HG03039 (cell line): Measurements from ENCODE around the gene ZNF662.
"Not testable (repeated sequence)": the region's sequence is repeated elsewhere in the genome, so short reads cannot be mapped to it uniquely, and the experiment has no call there.

ENCODE experiments used
- ATAC-seq: cut with Tn5 transposase; IDR thresholded peaks from one replicate; pipeline ENCODE4 v1.9.1; 2021; ENCODE audit warnings: mild to moderate bottlenecking, moderate library complexity; ENCODE audit not compliant: unreplicated experiment

The ZNF662 gene

DNA sequence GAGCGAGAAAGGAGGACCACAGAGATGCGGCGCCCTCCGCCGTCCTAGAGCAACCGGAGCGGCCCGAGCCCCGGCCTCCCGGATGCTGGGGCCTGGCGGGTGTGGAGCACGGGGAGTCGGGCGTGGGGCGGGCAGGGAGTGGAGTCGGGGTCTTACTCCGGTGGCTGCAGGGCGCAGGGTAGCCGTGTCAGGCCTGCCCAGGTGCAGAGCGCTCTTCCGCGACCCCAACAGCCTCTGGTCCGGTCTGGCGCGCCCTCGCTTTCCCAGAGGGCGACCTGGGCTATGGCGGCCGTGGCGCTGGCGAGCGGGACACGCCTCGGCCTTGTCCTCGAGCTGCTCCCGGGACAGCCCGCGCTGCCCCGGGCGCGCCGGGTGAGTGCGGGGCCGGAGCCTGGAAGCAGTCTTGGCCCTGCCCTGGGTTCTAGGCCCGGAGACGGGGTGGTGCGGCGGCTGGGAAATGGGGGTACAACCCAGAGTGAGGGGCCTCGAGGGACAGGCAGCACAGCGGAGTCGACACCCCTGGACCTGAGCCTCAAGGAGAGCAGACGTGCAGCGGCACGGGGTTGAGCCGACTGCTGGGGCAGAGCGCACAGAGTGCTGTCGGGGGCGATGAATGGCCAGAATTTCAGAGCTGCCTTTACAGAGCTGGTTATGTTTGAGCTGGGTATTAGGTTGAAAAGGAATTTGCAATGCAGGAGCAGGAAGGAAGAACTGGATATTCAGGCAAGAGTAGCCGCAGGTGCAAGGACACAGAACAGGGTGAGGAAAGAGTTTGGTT is at the start of gene ZNF662:
TSS of gene ZNF662 (plus strand) at position 73 of the 778 bp plus-strand sequence. CDS start 1,973 bp downstream, outside the sequence.
- no peak for ATAC-seq

DNA sequence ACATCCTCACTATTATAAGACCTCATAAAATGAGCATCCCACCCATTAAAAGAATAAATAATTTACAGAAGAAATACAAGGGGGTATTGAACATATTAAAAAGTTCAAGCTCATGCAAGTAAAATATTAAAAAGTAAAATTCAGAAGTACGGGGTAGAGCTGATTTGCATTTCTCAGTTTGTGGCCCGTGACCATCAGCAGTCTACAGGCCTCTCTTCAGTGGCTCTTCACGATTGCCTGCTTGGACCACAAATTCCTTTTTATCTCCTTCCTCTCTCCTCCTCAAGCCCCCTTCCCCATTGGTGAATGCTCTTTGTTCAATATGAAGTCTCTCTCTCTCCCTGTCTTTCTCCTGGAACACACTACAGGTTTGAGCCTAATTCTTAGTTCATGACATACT is 49.4 kb upstream of the ZNF662 start:
- no peak for ATAC-seq

DNA sequence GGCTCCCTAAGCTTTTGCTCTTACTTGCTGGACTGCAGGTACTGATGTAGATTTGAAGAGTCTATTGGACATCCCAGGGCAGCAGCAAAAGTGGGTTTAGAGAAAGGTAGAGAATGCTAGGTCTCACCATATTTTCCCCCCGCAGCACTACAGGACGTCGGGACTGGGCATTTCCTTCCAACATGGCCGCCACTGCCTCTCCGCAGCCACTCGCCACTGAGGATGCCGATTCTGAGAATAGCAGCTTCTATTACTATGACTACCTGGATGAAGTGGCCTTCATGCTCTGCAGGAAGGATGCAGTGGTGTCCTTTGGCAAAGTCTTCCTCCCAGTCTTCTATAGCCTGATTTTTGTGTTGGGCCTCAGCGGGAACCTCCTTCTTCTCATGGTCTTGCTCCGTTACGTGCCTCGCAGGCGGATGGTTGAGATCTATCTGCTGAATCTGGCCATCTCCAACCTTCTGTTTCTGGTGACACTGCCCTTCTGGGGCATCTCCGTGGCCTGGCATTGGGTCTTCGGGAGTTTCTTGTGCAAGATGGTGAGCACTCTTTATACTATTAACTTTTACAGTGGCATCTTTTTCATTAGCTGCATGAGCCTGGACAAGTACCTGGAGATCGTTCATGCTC is 41.5 kb upstream of the ZNF662 start:
- ATAC-seq: no peak

DNA sequence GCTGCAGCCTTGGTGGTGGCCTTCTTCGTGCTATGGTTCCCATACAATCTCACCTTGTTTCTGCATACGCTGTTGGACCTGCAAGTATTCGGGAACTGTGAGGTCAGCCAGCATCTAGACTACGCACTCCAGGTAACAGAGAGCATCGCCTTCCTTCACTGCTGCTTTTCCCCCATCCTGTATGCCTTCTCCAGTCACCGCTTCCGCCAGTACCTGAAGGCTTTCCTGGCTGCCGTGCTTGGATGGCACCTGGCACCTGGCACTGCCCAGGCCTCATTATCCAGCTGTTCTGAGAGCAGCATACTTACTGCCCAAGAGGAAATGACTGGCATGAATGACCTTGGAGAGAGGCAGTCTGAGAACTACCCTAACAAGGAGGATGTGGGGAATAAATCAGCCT is 40.7 kb upstream of the ZNF662 start:
- no peak for ATAC-seq

DNA sequence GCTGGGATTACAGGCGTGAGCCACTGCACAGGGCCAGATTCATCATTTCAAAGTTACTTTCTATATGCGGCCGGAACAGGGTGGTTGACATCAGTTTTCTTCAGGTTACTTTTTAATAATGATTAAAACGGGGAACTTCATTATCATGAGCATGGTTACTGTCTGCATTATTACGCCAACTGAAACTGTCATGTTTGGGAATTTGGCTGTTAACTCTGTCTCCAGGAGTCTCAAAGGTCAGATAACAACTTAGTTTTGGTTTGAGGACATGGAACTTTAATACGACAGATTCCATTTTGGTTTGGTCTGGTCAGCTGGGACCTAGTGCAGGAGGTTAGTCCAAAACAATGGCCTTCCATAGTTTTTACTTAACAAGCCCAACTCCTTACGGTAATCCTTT is 38.8 kb upstream of the ZNF662 start:
- ATAC-seq: no peak

DNA sequence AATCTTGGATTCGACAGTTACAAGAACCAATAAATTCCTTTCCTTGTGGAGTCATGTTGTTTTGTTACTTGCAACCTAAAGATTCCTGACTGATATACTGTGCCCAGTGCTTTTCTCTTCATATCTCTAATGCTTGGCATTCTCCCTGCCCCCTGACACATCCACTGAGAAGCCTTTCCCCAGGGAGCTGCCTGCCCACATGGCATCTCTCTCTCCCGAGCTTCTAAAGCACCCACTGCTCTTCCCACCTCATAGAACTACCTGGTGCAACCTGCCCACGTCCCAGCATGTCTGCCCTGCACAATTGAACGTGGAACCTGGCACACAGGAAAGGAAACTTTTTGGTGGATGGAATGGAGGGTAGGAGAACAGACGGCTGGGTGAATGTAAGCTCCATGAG is 37.1 kb upstream of the ZNF662 start:
- no peak for ATAC-seq

DNA sequence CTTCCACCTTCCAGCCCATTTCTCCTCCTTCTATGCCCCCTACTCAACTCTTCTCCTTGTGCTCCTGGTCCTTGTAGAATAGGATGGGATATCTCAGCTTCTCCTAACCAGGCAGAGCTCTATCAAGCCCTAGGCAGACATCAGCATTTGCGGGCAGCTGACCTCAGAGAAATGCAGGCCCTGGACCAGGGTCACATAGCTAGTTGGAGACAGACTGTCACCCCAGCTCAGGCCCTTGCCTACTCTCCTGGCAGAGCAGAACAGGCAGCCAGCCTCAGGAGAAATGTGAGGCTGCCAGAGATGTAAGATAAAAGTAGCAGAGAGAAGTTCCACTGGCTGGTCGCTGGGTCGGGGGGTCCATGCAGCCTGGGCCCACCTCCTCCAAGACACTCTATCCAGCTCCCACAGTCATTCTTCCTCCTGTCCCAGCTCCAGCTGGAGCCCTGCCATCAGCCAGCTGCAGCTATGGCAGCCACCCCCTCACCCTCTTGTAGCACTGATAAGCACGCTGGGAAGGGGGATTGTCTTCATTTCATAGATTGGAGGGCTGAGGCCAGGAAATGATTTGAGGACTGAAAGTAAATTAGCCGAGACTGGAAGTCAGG is 34.2 kb upstream of the ZNF662 start:
- ATAC-seq: no peak

DNA sequence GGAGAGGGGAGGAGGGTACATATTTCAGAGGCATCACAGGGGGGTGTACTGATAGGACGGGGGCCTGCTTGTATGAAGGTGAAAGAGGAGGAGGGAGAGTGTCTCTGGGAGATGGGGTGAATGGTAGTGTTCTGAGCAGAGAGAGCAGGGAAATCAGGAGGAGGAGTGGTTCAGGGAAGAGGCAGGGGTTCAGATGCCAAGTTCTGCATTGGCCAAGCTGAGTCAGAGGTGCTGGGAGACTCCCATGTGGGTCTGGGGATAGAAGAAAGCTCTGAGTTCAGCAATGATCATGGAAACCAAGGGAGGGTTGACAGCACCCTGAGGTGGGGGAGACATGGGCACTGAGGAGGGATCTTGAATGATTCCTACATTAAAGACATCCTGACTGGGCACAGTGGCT is 33.2 kb upstream of the ZNF662 start:
- no peak for ATAC-seq

DNA sequence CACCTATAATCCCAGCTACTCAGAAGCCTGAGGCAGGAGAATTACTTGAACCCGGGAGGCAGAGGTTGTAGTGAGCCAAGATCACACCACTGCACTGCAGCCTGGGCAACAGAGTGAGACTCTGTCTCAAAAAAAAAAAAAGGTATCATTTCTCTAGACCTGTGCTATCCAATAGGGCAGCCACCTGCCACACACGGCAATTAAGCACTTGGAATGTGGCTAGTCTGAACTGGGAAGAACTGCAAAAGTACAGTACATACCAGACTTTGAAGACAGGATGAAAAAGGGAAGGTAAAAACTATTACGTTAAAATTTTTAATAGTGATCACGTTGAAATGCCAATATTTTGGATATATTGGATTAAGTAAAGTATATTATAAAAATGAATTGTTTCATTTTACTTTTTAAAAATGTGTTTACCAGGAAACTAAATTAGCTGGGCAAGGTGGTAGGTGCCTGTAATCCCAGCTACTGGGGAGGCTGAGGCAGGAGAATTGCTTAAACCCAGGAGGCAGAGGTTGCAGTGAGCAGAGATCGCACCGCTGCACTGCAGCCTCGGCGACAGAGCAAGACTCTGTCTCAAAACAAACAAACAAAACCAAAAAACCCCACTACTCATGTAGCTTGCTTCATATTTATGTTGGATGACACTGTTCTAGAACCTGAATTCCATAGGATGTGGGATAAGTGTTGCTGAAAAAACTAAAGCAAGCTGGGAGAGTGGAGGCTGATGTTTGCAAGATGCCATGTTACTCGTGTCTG is 32.5 kb upstream of the ZNF662 start:
- no peak for ATAC-seq

DNA sequence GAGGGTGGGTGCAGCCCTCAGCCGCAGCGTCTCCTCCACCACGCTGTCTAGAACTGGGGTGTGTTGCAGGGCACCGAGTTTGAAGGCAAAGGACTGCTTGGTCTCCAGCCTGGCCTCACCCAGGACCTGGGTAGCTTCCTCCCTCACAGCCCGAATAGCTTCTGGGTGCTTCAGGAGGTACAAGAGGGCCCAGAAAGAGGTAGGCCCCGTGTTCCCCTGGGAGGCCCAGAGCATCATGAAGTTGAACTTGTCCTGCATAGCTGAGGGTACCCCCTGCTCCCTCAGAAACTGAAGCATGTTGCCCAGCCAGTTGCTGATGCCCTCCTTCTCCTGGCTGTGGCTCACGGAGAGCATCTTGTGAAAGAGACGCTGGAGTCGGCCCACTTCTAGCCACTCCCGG is 31.2 kb upstream of the ZNF662 start:
- ATAC-seq: no peak

DNA sequence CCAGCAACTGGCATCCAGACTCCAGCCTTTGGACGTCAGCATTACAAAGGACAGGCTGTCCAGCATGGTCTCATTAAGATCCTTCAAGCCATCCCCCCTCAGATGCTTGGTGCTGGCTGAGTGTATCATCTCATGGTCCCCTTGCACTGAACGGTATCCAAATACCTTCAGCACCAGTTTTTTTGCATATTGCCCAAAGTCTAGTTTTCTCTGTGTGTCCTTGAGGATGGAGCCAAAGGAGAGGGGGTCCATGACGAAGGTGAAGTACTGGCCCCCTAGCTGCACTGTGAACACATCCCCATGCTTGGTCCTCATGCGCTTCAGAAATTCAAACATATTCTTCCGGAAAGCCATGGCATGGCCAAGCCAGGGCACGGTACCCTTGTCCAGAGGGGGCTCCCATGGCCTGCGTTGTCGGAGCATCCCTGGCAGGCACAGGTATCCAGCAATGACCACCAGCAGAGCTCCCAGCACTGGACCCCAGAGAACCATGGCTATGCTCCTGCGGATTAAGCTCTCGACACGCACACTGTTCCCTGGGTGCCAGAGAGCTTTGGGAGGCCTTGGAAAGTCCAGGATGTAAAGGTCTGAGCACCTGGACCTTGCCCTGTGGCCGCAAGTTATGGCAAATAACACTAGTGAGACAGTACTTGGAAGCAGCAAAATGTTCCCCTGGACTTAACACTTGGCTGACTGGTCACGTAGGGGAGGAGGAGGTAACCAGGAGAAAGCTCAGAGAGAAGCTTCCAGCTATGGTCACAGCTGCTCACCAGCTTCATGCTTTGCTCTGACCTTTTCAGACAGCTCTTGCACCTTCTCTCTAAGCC is 30.4 kb upstream of the ZNF662 start, which contains the start of gene CYP8B1:
TSS of gene CYP8B1 (minus strand) at position 555 of the 827 bp plus-strand sequence. CDS start at position 492, 63 bp downstream.
- no peak for ATAC-seq

DNA sequence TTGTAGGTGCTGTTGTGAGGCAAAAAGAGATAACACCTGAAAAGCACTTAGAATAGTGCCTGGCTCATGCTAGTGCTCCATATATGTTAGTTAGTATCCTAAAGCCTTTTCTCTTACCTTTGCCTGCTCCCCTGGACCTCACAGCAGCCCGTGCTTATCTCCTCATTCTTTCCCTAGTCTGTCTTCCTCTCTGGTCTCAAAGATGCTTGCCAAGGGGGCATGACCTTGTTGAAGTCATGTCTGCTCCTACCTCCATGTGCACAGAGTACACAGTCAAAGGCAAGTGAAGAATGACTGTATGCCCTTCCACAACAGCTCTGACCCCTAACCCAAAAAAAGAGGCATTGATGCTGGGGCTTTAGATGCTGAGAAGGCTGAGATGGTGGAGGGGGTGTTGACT is 29.5 kb upstream of the ZNF662 start:
- no peak for ATAC-seq

DNA sequence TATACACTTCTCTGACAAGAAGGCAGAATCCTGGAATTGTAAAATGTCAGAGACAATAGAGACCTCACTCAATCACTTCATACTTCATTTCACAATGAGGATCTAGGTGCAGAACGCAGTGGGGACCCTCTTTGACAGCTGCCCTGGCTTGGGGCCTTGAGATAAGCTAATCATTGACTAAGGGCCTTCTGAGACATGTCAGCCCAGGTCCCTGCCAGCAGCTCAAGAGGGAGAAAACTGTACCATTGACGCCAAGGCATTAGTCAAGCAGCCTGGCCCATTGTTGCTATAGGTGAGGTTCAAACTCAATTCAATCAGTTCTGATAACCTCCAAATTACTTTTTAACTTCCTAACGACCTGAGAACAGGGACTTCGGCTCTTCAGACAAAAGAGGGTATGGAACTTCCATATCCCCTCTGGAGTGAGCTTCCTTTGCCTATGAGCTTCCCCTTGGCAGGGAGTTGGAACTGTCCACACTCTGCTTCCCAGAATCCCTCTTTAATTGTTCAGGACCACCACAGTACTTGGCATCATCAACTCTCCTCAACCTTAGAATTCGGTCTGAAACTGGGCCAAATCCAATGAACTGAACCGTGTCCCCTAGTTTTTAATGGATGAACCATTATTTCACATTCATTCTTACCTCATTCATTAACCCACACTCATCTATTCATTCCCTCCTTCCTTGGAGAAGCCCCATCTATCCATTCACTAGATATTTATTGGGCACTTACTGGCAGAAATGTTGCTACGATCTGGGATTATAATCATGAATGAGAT is 28.8 kb upstream of the ZNF662 start:
- no peak for ATAC-seq

DNA sequence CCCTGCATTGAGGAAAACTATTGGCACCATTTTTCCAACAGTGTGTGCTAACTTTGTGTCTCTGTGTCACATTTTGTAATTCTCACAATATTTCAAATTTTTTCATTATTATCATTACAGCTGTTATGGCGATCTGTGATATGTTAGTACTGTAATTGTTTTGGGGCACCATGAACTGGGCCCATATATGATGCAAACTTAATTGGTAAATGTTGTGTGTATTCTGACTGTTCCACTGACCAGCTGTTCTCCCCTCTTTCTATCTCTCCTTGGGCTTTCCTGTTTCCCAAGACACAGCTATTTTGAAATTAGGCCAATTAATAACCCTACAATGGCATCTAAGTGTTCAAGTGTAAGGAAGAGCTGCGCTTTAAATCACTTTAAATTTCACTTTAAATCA is 28.1 kb upstream of the ZNF662 start:
- ATAC-seq: no peak

DNA sequence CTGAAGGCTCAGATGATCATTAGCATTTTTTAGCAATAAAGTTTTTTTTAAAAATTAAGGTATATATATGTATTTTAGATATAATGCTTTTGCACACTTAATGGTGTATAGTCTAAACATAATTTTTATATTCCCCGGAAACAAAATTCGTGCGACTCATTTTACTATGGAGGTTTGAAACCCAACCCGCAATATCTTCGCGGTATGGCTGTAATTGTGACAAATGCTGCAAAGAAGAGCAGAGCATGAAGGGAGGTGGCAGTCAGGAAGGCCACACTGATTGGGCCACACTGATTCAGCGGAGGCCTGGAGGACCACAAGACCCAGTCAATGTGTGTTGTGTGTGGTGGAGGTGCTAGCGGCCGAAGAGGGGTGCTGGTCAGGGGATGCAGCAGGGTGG is 25.8 kb upstream of the ZNF662 start:
- ATAC-seq: no peak

DNA sequence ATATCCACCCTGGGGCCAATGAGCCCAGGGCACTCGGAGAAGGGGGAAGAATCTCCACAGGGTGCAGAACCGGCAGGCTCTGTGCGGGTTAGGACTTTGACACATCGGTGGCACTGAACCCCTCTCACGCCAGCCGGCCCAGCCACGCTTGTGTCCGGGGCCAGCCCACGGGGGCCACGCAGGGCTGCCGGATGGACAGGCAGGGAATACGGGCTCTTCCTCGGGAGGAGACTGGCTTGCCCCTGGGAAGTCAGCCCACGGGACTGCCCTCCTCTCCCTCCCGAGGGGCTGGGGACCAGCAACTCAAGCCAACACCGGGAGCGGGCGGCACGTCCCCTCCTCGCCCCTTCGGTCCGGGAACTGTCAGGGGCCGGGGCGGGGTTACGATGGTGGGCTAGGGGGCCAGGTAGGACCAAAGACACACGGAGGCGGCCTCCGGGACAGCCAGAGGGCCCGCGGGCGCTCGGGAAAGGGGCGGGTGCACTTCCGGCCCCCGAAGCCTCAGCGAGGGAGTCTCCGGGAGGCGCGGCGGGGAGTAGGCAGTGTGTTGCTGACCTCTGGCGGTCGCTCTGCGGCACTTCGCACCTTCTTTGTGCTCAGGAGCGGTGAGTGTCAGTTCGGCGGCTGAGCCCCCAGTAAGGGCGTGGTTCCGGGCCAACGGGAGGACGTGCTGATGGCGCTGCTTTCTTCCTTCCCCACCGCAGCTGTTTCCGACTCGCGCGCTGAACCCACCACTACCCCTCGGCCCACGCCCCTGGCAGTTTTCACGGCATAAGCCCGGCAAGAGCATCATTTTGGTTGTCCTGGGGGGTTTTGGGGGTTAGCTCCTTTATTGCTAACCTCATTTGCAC is 25.1 kb upstream of the ZNF662 start:
- peak; percentile 97 for ATAC-seq

DNA sequence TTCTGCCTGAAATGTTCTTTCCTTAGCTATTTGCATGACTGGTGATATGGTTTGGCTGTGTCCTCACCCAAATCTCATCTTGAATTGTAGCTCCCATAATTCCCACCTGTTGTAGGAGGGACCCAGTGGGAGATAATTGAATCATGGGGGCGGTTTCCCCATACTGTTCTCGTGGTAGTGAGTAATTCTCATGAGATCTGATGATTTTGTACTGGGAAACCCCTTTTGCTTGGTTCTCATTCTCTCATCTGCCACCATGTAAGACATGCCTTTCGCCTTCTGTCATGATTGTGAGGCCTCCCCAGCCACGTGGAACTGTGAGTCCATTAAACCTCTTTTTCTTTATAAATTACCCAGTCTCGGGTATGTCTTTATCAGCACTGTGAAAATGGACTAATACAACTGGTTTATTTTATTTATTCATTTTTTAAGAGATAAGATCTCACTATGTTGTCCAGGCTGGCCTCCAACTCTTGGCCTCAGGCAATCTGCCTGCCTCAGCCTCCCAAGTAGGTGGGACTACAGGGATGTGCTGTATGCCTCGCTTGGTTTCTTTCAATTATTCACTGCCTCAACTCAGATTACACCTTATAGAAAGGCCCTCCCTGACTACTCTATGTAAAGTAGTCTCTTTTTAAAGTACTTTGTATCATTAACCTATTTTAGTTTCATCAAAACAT is 22.6 kb upstream of the ZNF662 start:
- not testable (repeated sequence) for ATAC-seq

DNA sequence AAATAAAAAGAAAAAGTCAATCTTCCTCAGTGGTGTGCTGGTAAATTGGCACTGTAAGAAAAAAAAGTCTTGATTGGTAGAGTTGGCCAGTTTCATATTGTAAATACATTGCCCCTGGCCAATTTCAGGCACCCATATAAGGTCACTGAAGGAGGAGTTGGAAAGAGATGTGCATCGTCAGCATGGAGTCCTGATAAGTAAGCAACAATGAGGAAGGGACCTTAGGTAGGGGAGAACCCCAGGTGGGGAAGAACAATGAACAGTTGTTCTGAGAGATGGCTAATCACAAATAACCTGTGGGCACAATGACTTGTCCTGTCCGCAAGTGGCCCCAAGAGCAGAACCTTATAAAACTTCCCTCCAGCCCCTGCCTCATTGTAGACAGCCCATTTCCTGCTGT is 21.6 kb upstream of the ZNF662 start:
- no peak for ATAC-seq
